Keratinocyte (primary cell): ENCODE data around the gene ANO8. TPM values are rescaled to one million over a fixed set of nuclear protein-coding genes. Genes with fewer than 3 reads are reported as not detected.

Experiments used
- DNase-seq: peaks from one replicate; pipeline ENCODE4 v3.0.0-alpha.2; 2011; ENCODE audit warnings: low read depth, missing footprints, low spot score
- FAIRE-seq: peaks from 2 replicates; lab custom pipeline; 2011; peaks lifted over from hg19 to GRCh38; lab: Jason Lieb, UNC
- H2AFZ ChIP-seq: 2 replicates; pipeline ENCODE4 v1.6.0; 2012; ENCODE audit warnings: low read length, control low read depth, inconsistent platforms; ENCODE audit not compliant: control insufficient read depth
- H3K27ac ChIP-seq: 2 replicates; pipeline ENCODE4 v1.5.1; 2011; ENCODE audit warnings: low read length; ENCODE audit not compliant: control insufficient read depth, insufficient read depth
- H3K27me3 ChIP-seq: 3 replicates; pipeline ENCODE4 v1.6.0; 2011; ENCODE audit warnings: low read length; ENCODE audit not compliant: control insufficient read depth, insufficient read depth; ENCODE audit errors: extremely low read depth
- H3K36me3 ChIP-seq, 2 experiments: 2 replicates in 1 of 2; 3 replicates in 1 of 2; pipeline ENCODE4 v1.5.1; 2011; ENCODE audit warnings: low read length in 2 of 2, mild to moderate bottlenecking in 1 of 2; ENCODE audit not compliant: control insufficient read depth in 2 of 2, insufficient read depth in 2 of 2; ENCODE audit errors: extremely low read depth in 1 of 2
- H3K4me1 ChIP-seq: 3 replicates; pipeline ENCODE4 v1.5.1; 2011; ENCODE audit warnings: low read length; ENCODE audit not compliant: control insufficient read depth, insufficient read depth; ENCODE audit errors: extremely low read depth
- H3K4me2 ChIP-seq: 3 replicates; pipeline ENCODE4 v1.6.0; 2011; ENCODE audit warnings: low read depth, low read length; ENCODE audit not compliant: control insufficient read depth, insufficient read depth; ENCODE audit errors: extremely low read depth
- H3K4me3 ChIP-seq, 3 experiments: fragments of 200-600 bp in 1 of 3; sonication (generic) in 1 of 3; 2 replicates in 2 of 3; 3 replicates in 1 of 3; pipeline ENCODE4 v1.5.1; 2011 to 2016; ENCODE audit warnings: low read length in 3 of 3, mild to moderate bottlenecking in 3 of 3, control low read depth in 2 of 3, inconsistent platforms in 1 of 3, low read depth in 1 of 3, mixed read lengths in 1 of 3, mixed run types in 1 of 3, moderate library complexity in 1 of 3; ENCODE audit not compliant: control insufficient read depth in 2 of 3, insufficient read depth in 2 of 3; ENCODE audit errors: extremely low read depth in 1 of 3
- H3K79me2 ChIP-seq: 2 replicates; pipeline ENCODE4 v1.6.0; 2012; ENCODE audit warnings: low read length; ENCODE audit not compliant: control insufficient read depth, insufficient read depth
- H3K9ac ChIP-seq: 3 replicates; pipeline ENCODE4 v1.6.0; 2011; ENCODE audit warnings: low read length; ENCODE audit not compliant: control insufficient read depth, insufficient read depth; ENCODE audit errors: extremely low read depth
- H3K9me1 ChIP-seq: 3 replicates; pipeline ENCODE4 v1.6.0; 2011; ENCODE audit warnings: low read length; ENCODE audit not compliant: control insufficient read depth, insufficient read depth; ENCODE audit errors: extremely low read depth
- H3K9me3 ChIP-seq: 2 replicates; pipeline ENCODE4 v1.5.1; 2012; ENCODE audit warnings: low read depth, low read length; ENCODE audit not compliant: control insufficient read depth
- H4K20me1 ChIP-seq: 3 replicates; pipeline ENCODE4 v1.6.0; 2011; ENCODE audit warnings: low read length; ENCODE audit not compliant: control insufficient read depth, insufficient read depth; ENCODE audit errors: extremely low read depth
- EZH2 ChIP-seq: IDR thresholded peaks from one replicate; pipeline ENCODE4 v1.6.1; 2012; ENCODE audit warnings: inconsistent platforms, mild to moderate bottlenecking, low read length, moderate library complexity
- dilution Hi-C: fragments of 300-500 bp; cut with MboI; formaldehyde crosslinking; loops from one replicate; pipeline ENCODE4 v1.7.0; 2020; ENCODE audit warnings: low sequenced_read_pairs; ENCODE audit not compliant: extremely low pct_ligation_motif_present
- polyA plus RNA-seq, 5 experiments: library from polyadenylated mRNA; depleted of rRNA in 3 of 5; stranded (reverse) in 3 of 5; stranded (forward) in 1 of 5; unstranded in 1 of 5; fragments of >200 nt; gene quantifications; 1 replicate in 1 of 5; 2 replicates in 3 of 5; 3 replicates in 1 of 5; pipeline versions ENCODE4 v1.2.1 to v1.2.3, GENCODE V29; 2011 to 2012; ENCODE audit warnings: missing spikeins in 2 of 5, low read depth in 1 of 5, low replicate concordance in 1 of 5
- TF ChIP-seq, protein P1 (sequence below), 3 experiments: IDR thresholded peaks in 1 of 3; conservative IDR thresholded peaks in 1 of 3; optimal IDR thresholded peaks in 1 of 3; 2 replicates in 2 of 3; 3 replicates in 1 of 3; pipeline versions ENCODE3 to v1.5.1; 2011; ENCODE audit warnings: low read length in 3 of 3, mild to moderate bottlenecking in 3 of 3, moderate library complexity in 2 of 3, control low read depth in 1 of 3, inconsistent platforms in 1 of 3; ENCODE audit not compliant: insufficient read depth in 2 of 3; ENCODE audit errors: extremely low read depth in 1 of 3

ANO8 gene
- polyA plus RNA-seq, 1 donor (not counting 4 experiments of a cell fraction or from before 2014, with no cell fraction given): 1.6 TPM

DNA sequence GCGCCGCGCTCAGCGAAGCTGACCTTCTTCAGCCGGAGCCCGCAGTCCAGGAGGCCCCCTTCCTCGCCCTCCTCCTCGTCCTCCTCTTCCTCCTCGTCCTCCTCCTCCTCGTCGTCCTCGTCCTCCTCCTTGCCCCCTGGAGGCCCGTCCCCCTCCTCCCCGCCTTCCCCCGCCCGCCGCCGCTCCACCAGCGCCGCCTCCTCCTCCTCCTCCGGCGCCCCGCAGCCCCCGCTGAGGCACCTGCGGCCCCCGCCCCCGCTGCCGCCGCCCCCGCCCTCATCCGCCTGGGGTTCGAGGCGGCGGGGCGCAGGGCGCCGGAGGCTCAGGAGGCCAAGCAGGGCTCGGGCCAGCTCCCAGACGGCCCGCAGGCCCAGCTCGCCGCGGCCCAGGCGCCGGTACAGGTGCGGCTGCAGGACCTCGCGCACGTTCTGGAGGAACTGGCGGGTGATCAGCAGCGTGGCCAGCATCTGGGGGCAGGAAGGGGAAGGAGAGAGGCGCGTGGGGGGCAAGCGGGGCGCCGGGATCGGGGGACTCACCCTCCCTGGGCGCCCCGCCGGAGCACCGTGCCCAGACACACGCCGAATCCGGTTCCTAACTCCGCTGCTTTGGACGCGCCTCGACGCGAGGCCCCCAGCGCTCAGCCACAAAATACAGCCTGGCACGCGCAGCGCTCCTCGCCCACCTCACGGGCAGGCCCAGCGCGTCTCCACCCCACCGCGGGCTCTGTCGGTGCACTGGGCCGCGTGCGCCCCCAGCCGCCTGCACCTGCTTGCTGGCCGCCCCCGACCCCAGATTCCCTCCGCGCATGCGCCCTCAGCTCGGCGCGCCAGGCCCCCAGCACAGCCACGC is 5.9 kb downstream of the ANO8 start:
- dilution Hi-C loops: no loop called here
- TF ChIP-seq EZH2: no peak
- TF ChIP-seq, protein P1, sequence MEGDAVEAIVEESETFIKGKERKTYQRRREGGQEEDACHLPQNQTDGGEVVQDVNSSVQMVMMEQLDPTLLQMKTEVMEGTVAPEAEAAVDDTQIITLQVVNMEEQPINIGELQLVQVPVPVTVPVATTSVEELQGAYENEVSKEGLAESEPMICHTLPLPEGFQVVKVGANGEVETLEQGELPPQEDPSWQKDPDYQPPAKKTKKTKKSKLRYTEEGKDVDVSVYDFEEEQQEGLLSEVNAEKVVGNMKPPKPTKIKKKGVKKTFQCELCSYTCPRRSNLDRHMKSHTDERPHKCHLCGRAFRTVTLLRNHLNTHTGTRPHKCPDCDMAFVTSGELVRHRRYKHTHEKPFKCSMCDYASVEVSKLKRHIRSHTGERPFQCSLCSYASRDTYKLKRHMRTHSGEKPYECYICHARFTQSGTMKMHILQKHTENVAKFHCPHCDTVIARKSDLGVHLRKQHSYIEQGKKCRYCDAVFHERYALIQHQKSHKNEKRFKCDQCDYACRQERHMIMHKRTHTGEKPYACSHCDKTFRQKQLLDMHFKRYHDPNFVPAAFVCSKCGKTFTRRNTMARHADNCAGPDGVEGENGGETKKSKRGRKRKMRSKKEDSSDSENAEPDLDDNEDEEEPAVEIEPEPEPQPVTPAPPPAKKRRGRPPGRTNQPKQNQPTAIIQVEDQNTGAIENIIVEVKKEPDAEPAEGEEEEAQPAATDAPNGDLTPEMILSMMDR (optimal IDR thresholded peaks at IDR 0.05 in 1 of 3, IDR thresholded peaks at IDR 0.05 in 1 of 3, conservative IDR thresholded peaks at IDR 0.05 in 1 of 3; ENCODE audit: extremely low read depth in 1 of 3, insufficient read depth in 2 of 3, low read length in 3 of 3): peak in 1 of 3 experiments; percentile 4
- Histone ChIP-seq H2AFZ (peak overlapping the region; percentile 36), H3K27me3 (peaks cover 25% of the 10 kb centered on the region), H3K79me2 (no peaks in the 10 kb centered on the region), H3K9me3 (no peaks in the 10 kb centered on the region), H3K4me2 (peak overlapping the region; percentile 74), H3K4me1 (peaks cover 15% of the 10 kb centered on the region), H3K36me3 (no peaks in the 10 kb centered on the region), H3K4me3 (peak overlapping the region; percentile 22 to 59 (median 58)), H3K27ac (no peak overlapping the region), H4K20me1 (no peaks in the 10 kb centered on the region), H3K9me1 (no peaks in the 10 kb centered on the region), H3K9ac (peak overlapping the region; percentile 52)
- DNase-seq (no peak), FAIRE-seq (no peak)

GRCh38 chr19:17327654-17328516 is 6.8 kb downstream of the ANO8 start:
- Histone ChIP-seq H3K4me2 (peak overlapping the region; percentile 74), H2AFZ (peak overlapping the region; percentile 91), H3K9me3 (no peaks in the 10 kb centered on the region), H3K36me3 (peaks cover 0 to under 1% of the 10 kb centered on the region in 2 experiments), H3K9ac (peak overlapping the region; percentile 52), H3K27ac (no peak overlapping the region), H3K9me1 (no peaks in the 10 kb centered on the region), H3K4me3 (peak overlapping the region; percentile 22 to 59 (median 58)), H3K4me1 (peaks cover 13% of the 10 kb centered on the region), H3K79me2 (no peaks in the 10 kb centered on the region), H4K20me1 (no peaks in the 10 kb centered on the region), H3K27me3 (peaks cover 25% of the 10 kb centered on the region)
- TF ChIP-seq, protein P1 (optimal IDR thresholded peaks at IDR 0.05 in 1 of 3, IDR thresholded peaks at IDR 0.05 in 1 of 3, conservative IDR thresholded peaks at IDR 0.05 in 1 of 3; ENCODE audit: extremely low read depth in 1 of 3, insufficient read depth in 2 of 3, low read length in 3 of 3): peak; percentile 75 to 96 (median 81)
- no peak for TF ChIP-seq EZH2
- dilution Hi-C loops: no loop called here
- FAIRE-seq (peak; percentile 93), DNase-seq (no peak)
